ENCODE data around the gene IL23R. TPM values are rescaled to one million over a fixed set of nuclear protein-coding genes. Genes with fewer than 3 reads are reported as not detected.
"Not testable (repeated sequence)": the region's sequence is repeated elsewhere in the genome, so short reads cannot be mapped to it uniquely, and the experiment has no call there.

IL23R gene
- total RNA-seq, 4 donors from 2014 or later = not detected

- intact Hi-C loops (cut with DNase I) = no loop called here
- no peak overlapping the region for H3K4me3 ChIP-seq (replicated peaks in 1 of 3)
- WGBS, 2 donors = 58 to 69% methylated on average over 2 of the region's 2 CpGs
Observed at GRCh38 chr1:67135354-67135753, 30.9 kb upstream of the IL23R start.

GRCh38 chr1:67137307-67137753 lies 28.9 kb upstream of the IL23R start:
- H3K36me3 ChIP-seq = no peaks in the 10 kb centered on the region
- DNase-seq = no peak
- H3K27me3 ChIP-seq = no peaks in the 10 kb centered on the region
- H3K4me1 ChIP-seq = peaks cover 5 to 6% of the 10 kb centered on the region in 2 donors
- no peak overlapping the region for H3K27ac ChIP-seq
- H3K4me3 ChIP-seq (replicated peaks in 1 of 3) = no peak overlapping the region
- H3K9me3 ChIP-seq = no peaks in the 10 kb centered on the region
- no peak for TF ChIP-seq POLR2A (IDR thresholded peaks at IDR 0.05)
- TF ChIP-seq CTCF (IDR thresholded peaks at IDR 0.05) = no peak
- WGBS, 2 donors = 40 to 68% methylated on average over 3 to 4 of the region's 4 CpGs
- intact Hi-C loops (cut with DNase I) = no loop called here

More at GRCh38 chr1:67135354-67135753, 30.9 kb upstream of the IL23R start:
- DNase-seq = no peak
- Histone ChIP-seq H3K9me3 (no peaks in the 10 kb centered on the region), H3K4me1 (peaks cover 5 to 6% of the 10 kb centered on the region in 2 donors), H3K27me3 (no peaks in the 10 kb centered on the region), H3K36me3 (no peaks in the 10 kb centered on the region), H3K27ac (no peak overlapping the region)
- TF ChIP-seq CTCF (IDR thresholded peaks at IDR 0.05) = no peak
- TF ChIP-seq POLR2A (IDR thresholded peaks at IDR 0.05) = no peak

- no peaks in the 10 kb centered on the region for H3K36me3 ChIP-seq
- DNase-seq = no peak
- no peak overlapping the region for H3K27ac ChIP-seq
- no peak overlapping the region for H3K4me3 ChIP-seq (replicated peaks in 1 of 3)
- TF ChIP-seq POLR2A (IDR thresholded peaks at IDR 0.05) (no peak), CTCF (IDR thresholded peaks at IDR 0.05) (no peak)
- no peaks in the 10 kb centered on the region for H3K27me3 ChIP-seq
- 95 to 96% methylated on average over 3 of the region's 3 CpGs for WGBS, 2 donors
- intact Hi-C loops (cut with DNase I) = no loop called here
- H3K4me1 ChIP-seq = peaks cover 6 to 11% of the 10 kb centered on the region in 2 donors
- no peaks in the 10 kb centered on the region for H3K9me3 ChIP-seq
Observed at GRCh38 chr1:67138813-67139499, 27.3 kb upstream of the IL23R start.

- TF ChIP-seq CTCF (IDR thresholded peaks at IDR 0.05) = no peak
- no peak for TF ChIP-seq POLR2A (IDR thresholded peaks at IDR 0.05)
- 94 to 95% methylated on average over 2 of the region's 2 CpGs for WGBS, 2 donors
- Histone ChIP-seq H3K27ac (no peak overlapping the region), H3K9me3 (no peaks in the 10 kb centered on the region), H3K4me1 (peaks cover 0 to 5% of the 10 kb centered on the region in 2 donors), H3K4me3 (replicated peaks in 1 of 3) (no peak overlapping the region), H3K27me3 (no peaks in the 10 kb centered on the region), H3K36me3 (no peaks in the 10 kb centered on the region)
- intact Hi-C loops (cut with DNase I) = no loop called here
- no peak for DNase-seq
Observed at GRCh38 chr1:67140460-67140859, 25.8 kb upstream of the IL23R start.

- H3K4me1 ChIP-seq; intact Hi-C loops (cut with DNase I); H3K27ac ChIP-seq; DNase-seq; H3K36me3 ChIP-seq; H3K9me3 ChIP-seq; H3K27me3 ChIP-seq; H3K4me3 ChIP-seq (replicated peaks in 1 of 3): not testable (repeated sequence)
- WGBS, 2 donors = 77 to 83% methylated on average over 3 of the region's 3 CpGs
Observed at GRCh38 chr1:67141832-67142231, 24.4 kb upstream of the IL23R start.
